Ramos (cell line): ENCODE data around the gene LARP1B.
"Not testable (repeated sequence)": the region's sequence is repeated elsewhere in the genome, so short reads cannot be mapped to it uniquely, and the experiment has no call there.

Experiments
- in situ Hi-C: fragments of 300-500 bp; cut with MboI; formaldehyde crosslinking; loops from one replicate; pipeline ENCODE4 v1.14.3; 2022; ENCODE audit warnings: low sequenced_read_pairs; ENCODE audit not compliant: unreplicated experiment

The LARP1B gene

DNA sequence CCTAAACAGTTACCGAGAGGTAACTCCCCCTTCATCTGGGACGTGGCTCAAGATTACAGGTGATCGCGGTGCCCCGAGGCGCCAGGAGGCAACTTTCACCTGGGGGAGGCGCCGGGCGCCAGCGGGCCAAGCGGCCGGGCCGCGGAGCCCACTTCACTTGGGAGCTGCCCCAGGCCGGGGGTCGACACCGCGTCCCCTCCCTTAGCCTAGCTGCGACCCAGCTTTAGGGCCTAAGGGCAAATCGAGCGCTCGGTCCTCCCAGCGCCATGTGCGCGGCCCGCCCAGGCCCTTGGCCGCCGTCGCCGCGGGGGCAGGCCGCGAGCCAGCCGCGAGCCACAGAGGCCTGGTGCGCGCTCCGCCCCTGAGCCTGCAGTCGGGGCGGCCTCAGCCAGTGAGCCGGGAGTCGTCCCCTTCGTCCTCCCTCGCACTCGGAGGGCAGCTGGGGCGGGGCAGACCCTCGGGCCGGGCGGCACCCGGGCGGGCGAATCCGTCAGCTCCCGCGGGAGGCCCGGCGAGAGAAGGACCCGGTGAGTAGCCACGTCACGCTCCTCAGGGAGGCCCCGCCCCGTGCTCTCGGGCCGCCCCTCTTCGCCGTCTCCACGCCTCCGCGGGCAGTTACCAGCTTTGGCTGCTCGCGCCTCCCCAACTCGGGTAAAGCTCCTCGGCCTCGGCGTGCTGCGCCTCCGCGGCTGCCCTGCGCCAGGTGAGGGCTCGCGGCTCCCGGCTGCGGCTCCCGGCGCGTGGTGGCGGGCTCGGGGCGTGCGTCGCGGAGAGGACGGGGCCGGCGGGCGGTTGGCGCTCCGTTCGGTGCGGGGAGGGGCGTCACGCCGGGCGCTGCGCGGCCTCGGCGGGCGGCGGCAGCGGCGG lies at the start of gene LARP1B:
TSS of gene LARP1B (plus strand) at position 614 of the 867 bp plus-strand sequence. CDS start 13,640 bp downstream, outside the sequence.
- in situ Hi-C loops, result no loop called here

DNA sequence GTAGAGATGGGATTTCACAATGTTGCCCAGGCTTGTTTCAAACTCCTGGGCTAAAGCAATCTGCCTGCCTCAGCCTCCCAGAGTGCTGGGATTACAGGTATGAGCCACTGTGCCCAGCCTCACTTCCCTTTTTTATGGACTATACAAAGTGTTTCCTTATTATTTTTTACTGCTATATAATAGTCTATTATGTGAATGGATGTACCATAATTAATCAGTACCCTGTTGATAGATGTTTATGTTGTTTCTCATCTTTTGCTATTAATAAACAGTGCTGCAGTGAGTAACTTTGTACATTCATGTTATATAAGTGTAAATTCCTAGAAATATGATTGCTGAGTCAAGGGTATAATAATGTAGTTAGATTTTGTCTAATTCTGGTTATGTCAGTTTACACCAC lies 35.8 kb upstream of the LARP1B start:
- in situ Hi-C loops, result no loop called here

DNA sequence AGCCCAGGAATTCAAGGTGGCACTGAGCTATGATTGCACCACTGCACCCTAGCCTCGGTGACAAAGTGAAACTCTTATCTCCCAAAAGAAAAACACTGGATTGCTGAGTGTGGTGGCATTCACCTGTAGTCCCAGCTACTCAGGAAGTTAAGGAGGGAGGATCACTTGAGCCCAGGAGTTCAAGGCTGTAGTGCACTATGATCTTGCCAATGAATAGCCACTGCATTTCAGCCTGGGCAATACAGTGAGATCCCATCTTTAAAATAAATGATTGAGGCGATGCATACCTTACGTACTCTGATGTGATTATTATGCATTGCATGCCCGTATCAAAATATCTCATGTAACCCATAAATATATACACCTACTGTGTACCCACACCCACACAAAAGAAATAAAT lies 31.2 kb upstream of the LARP1B start:
- in situ Hi-C loops, result no loop called here

GRCh38 chr4:128031756-128032384 lies 29.2 kb upstream of the LARP1B start:
- in situ Hi-C loops, result no loop called here

- in situ Hi-C loops, result no loop called here
These were observed 21.5 kb upstream of the LARP1B start for GRCh38 chr4:128039568-128039967.

DNA sequence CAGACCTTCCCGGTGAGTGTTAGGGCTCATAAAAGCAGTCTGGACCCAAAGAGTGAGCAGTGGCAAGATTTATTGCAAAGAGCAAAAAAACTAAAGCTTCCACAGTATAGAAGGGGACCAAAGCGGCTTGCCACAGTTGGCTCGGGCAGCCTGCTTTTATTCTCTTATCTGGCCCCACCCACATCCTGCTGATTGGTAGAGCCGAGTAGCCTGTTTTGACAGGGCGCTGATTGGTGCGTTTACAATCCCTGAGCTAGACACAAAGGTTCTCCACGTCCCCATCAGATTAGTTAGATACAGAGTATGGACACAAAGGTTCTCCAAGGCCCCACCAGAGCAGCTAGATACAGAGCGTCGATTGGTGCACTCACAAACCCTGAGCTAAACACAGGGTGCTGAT lies 14.1 kb upstream of the LARP1B start:
- in situ Hi-C loops, result not testable (repeated sequence)

GRCh38 chr4:128047514-128047913 lies 13.6 kb upstream of the LARP1B start:
- in situ Hi-C loops, result not testable (repeated sequence)

GRCh38 chr4:128051229-128051628 lies 9.9 kb upstream of the LARP1B start:
- in situ Hi-C loops, result not testable (repeated sequence)

- in situ Hi-C loops, result not testable (repeated sequence)
These were observed 6.2 kb upstream of the LARP1B start for GRCh38 chr4:128054907-128055306.

DNA sequence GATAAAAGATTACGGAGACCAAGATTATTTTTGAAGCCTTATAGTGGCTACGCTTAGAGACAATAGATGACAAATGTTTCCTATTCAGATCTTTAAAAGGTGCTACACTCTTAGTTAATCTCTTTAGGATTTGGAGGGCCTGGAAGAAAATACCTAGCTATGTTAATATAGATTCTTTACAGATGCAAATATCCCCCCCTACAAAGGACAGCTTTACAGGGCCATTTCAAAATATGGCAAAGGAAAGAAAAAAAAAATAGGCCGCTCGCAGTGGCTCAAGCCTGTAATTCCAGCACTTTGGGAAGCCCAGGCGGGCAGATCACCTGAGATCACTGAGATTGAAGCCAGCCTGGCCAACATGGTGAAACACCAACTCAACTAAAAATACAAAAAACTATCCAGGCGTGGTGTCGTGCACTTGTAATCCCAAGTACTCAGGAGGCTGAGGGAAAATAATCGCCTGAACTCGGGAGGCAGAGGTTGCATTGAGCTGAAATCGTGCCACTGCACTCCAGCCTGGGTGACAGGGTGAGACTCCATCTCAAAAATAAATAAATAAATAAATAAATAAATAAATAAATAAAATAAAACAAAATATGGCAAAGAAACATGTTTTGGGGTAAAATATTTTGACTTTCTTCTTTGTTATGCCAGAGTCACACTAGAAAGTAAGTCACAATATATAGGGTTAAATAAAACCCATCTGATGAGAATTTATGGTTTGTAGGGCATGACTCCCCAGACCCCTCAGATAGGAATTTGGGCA lies 5.5 kb upstream of the LARP1B start:
- in situ Hi-C loops, result not testable (repeated sequence)

- in situ Hi-C loops, result no loop called here
These were observed 4.7 kb upstream of the LARP1B start for GRCh38 chr4:128056396-128056795.

- in situ Hi-C loops, result no loop called here
These were observed 902 bp upstream of the LARP1B start for GRCh38 chr4:128060121-128060698.

DNA sequence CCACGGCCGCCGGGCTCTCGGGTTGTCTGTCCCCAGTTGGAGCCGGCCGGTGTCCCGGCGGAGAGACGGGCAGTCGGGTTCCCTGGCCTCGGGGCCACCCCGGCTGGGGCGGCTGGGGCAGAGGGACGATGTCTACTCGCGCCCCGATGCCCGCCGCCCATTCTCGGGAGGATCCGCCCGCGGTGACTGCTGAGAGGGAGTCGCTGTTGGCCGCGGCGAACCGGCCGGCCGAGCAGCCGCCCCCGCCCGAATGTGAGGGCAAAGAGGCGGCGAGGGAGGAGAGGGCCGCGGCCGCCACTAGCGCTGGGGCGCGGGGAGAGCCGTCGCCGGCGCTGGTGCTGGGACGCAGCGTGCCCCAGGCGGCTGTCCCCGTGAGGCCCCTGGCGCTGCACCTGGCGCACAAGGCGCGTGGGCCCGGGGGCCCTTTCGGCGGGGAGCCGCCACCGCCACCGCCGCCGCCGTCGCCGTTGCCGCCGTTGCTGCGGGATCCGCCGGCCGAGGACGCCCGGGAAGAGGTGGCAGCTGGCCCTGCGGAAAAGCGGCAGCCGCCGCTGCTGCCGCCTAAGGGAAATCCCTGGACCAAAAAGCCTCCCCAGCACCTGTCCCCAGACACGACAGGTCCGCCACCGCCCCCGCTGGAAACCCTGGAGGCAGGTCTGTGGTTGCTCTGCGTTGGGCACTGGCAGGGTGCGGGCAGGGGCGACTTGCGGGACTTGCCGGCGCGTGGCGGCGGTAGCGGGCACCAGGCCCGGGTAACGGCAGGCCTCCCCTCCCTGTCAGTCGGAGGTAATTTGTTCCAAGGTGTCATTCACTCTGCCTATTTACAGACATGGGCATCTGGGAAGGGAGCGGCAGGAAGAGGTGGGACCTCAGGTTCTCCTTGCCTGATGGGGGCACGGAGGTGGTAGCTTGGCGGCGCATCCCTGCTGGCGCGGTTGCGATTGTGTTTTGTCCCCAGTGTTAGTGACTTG lies 739 bp downstream of the LARP1B start:
- in situ Hi-C loops, result no loop called here

DNA sequence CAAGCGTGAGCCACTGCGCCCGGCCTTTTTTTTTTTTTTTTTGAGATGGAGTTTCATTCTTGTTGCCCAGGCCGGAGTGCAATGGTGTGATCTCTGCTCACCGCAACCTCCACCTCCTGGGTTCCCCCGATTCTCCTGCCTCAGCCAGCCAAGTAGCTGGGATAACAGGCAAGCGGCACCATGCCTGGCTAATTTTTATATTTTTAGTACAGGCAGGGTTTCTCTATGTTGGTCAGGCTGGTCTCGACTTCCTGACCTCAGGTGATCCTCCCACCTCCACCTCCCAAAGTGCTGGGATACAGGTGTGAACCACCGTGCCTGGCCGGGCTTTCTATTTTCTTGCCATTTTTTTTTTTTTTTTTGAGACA lies 5.3 kb downstream of the LARP1B start:
- in situ Hi-C loops, result not testable (repeated sequence)

DNA sequence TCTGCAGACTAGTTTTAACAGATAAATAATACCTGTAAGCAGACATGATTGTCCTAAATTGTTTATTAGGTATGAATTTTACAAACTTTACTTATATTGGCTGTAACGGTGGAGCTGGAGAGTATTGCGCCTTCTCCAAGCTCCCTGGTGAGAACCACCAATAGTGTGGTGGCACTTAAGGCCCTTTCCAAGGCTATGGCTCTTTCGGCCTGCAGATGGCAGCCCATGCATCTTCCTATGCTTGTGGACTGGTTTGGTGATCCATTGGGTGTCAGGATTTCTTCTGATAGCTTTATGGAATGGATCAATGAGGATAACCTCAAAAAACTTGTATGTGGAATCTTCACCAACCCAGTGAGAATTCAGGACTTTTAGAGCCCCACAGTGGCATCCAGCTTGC lies 7.8 kb downstream of the LARP1B start:
- in situ Hi-C loops, result no loop called here

GRCh38 chr4:128076464-128076863 lies 15.4 kb downstream of the LARP1B start:
- in situ Hi-C loops, result no loop called here

DNA sequence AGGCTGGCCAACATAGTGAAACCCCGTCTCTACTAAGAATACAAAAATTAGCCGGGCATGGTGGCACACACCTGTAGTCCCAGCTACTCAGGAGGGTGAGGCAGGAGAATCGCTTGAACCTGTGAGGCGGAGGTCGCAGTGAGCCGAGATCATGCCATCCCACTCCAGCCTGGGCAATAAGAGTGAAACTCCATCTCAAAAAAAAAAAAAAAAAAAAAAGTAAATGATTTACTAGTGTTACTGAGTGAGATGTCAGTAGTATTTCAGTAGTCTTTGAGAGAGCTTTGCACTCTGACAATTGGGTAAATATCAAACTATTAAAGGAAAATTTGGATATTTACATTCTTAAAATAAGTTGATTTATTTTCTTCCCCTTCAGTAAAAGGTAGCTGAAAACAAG lies 34.2 kb downstream of the LARP1B start:
- in situ Hi-C loops, result not testable (repeated sequence)

GRCh38 chr4:128107766-128108165 lies 46.7 kb downstream of the LARP1B start:
- in situ Hi-C loops, result no loop called here

DNA sequence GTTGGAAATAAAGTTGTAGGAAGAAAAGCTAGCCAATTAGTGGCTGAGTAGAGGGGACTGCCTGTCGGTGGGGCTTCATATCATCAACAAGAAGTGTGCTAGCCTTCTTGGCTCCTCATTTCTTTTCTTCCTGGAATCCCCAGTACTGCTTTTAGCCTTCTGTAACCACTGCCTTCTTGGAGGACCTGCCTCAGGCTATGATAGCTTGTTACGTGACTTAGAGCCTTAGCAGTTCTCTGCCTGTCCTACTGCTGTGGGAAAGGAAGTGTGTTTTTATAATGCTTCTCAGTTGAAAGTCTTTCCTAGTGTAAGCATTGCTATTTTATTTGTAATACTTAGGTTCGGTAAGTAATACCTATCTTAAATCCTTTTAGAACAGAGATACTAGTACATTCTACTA lies 61.9 kb downstream of the LARP1B start:
- in situ Hi-C loops, result no loop called here

DNA sequence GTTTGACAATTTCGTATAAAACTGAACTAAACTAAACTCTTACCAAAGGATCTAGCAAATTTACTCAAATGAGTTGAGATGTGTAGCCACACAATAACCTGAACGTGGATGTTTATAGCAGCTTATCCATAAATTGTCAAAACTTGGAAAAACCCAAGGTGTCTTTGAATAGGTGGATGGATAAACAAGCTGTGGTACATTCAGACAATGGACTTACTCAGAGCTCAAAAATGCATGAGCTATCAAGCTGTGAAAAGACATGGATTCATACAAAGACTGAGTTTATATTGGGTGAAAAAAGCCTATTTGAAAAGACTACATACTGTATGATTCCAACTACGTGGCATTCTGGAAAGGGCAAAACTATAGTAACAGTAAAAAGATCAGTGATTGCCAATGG lies 69.5 kb downstream of the LARP1B start:
- in situ Hi-C loops, result no loop called here
